ENCODE data around the gene SLC4A3. TPM values are rescaled to one million over a fixed set of nuclear protein-coding genes. Genes with fewer than 3 reads are reported as not detected.

Gene SLC4A3
- total and polyA plus RNA-seq, 2 donors from 2014 or later = 4.9 to 5.2 TPM

DNA sequence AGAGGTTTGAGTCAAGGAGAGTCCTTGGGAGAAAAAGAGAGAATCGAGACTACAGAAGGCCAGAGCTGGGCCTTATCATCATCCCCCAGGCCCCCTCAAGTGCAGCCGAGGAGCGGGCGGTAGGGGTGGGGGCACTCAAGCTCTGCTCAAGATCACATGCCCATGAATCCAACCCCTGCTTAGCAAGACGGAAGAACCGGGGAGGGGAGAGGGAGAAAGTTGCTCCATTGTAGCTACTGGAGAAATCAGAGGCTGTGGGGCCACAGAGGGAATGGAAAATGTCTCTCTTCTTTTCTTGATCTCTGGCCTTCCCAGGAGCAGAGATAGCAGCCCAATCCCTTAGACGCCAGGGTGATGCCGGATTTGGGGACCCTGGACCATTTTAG is 14.6 kb downstream of the SLC4A3 start:
- H3K4me3 ChIP-seq (ENCODE audit: low read length in 3 of 3) = no peak overlapping the region
- H3K4me1 ChIP-seq (ENCODE audit: control insufficient read depth in 2 of 3, insufficient read depth in 2 of 3, low read depth in 1 of 3, low read length in 3 of 3) = peaks cover 0 to 4% (median 0%) of the 10 kb centered on the region in 3 donors
- H3K27me3 ChIP-seq (ENCODE audit: control insufficient read depth, insufficient read depth, low read length) = no peaks in the 10 kb centered on the region
- TF ChIP-seq, protein P1, sequence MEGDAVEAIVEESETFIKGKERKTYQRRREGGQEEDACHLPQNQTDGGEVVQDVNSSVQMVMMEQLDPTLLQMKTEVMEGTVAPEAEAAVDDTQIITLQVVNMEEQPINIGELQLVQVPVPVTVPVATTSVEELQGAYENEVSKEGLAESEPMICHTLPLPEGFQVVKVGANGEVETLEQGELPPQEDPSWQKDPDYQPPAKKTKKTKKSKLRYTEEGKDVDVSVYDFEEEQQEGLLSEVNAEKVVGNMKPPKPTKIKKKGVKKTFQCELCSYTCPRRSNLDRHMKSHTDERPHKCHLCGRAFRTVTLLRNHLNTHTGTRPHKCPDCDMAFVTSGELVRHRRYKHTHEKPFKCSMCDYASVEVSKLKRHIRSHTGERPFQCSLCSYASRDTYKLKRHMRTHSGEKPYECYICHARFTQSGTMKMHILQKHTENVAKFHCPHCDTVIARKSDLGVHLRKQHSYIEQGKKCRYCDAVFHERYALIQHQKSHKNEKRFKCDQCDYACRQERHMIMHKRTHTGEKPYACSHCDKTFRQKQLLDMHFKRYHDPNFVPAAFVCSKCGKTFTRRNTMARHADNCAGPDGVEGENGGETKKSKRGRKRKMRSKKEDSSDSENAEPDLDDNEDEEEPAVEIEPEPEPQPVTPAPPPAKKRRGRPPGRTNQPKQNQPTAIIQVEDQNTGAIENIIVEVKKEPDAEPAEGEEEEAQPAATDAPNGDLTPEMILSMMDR (IDR thresholded peaks at IDR 0.05; ENCODE audit: borderline replicate concordance, extremely low read depth, insufficient read depth) = no peak
- intact Hi-C loops (cut with DNase I) = no loop called here
- H3K27ac ChIP-seq (ENCODE audit: low read depth in 2 of 2, low read length in 2 of 2) = no peak overlapping the region
- peak in 1 of 5 donors; percentile 44 for DNase-seq
- FAIRE-seq = no peak
- H3K9me3 ChIP-seq (ENCODE audit: control insufficient read depth in 2 of 3, insufficient read depth in 1 of 3, low read length in 3 of 3) = no peaks in the 10 kb centered on the region
- H3K36me3 ChIP-seq (ENCODE audit: control insufficient read depth in 2 of 3, insufficient read depth in 3 of 3, low read length in 3 of 3) = no peaks in the 10 kb centered on the region
- H3K9ac ChIP-seq (ENCODE audit: low read length in 3 of 3) = no peak overlapping the region

DNA sequence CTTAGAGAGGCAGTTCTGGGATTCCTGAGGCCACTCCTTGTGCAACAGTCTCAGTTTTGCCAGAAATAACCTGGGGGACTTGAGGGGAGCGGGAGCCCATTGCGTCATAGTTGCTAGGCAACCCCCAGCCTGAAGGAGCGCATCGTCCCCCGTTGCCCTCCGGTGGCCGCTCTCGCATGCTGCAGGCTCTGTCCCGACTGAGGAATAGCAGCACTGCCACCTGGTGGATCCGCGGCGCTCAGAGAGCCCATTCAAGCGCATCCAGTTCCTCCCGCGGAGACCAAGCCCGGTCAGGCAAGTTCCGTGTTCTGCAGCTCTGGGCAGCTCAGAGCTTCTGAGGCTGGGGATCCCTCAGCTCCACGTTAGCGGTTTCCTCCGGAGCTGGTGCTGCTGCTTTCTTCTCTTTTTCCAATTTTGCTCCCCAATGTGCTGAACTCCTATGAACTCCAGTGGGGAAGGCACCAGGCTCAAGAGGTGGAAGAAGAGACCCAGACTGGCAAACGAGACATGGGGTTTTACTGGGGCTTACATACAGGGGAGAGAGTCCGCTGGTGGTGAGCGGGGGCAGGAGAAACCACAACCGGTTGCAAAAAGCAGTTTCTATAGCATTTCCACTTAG is 15.1 kb downstream of the SLC4A3 start:
- FAIRE-seq = peak; percentile 23
- H3K27ac ChIP-seq (ENCODE audit: low read depth in 2 of 2, low read length in 2 of 2) = no peak overlapping the region
- intact Hi-C loops (cut with DNase I) = no loop called here
- no peak overlapping the region for H3K9ac ChIP-seq (ENCODE audit: low read length in 3 of 3)
- no peak overlapping the region for H3K4me3 ChIP-seq (ENCODE audit: low read length in 3 of 3)
- TF ChIP-seq, protein P1 (IDR thresholded peaks at IDR 0.05; ENCODE audit: borderline replicate concordance, extremely low read depth, insufficient read depth) = peak; percentile 100
- H3K9me3 ChIP-seq (ENCODE audit: control insufficient read depth in 2 of 3, insufficient read depth in 1 of 3, low read length in 3 of 3) = no peaks in the 10 kb centered on the region
- no peaks in the 10 kb centered on the region for H3K36me3 ChIP-seq (ENCODE audit: control insufficient read depth in 2 of 3, insufficient read depth in 3 of 3, low read length in 3 of 3)
- H3K4me1 ChIP-seq (ENCODE audit: control insufficient read depth in 2 of 3, insufficient read depth in 2 of 3, low read depth in 1 of 3, low read length in 3 of 3) = peaks cover 0 to 4% (median 0%) of the 10 kb centered on the region in 3 donors
- peak; percentile 96 to 98 (median 97) for DNase-seq
- no peaks in the 10 kb centered on the region for H3K27me3 ChIP-seq (ENCODE audit: control insufficient read depth, insufficient read depth, low read length)

DNA sequence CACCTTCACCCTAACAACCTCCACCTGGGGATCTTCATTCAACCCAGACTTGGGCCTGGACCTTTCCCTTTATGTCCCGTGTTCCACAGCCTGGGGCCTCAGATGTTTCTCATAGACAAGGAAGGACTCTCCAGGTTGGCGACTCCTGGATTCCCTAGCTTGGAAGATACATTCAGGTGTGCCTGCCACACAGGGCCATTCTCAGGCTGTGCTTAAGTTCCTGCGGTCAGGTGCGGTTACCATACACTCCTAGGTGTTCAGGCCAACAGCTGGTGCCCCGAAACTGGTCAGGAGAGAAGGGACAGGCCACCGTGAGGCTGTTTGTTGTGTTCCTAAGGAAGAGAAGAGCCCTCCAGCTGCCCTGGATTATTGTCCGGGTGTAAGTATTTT is 15.6 kb downstream of the SLC4A3 start:
- Histone ChIP-seq H3K36me3 (ENCODE audit: control insufficient read depth in 2 of 3, insufficient read depth in 3 of 3, low read length in 3 of 3) (no peaks in the 10 kb centered on the region), H3K27me3 (ENCODE audit: control insufficient read depth, insufficient read depth, low read length) (no peaks in the 10 kb centered on the region), H3K27ac (ENCODE audit: low read depth in 2 of 2, low read length in 2 of 2) (no peak overlapping the region), H3K9me3 (ENCODE audit: control insufficient read depth in 2 of 3, insufficient read depth in 1 of 3, low read length in 3 of 3) (no peaks in the 10 kb centered on the region), H3K9ac (ENCODE audit: low read length in 3 of 3) (no peak overlapping the region), H3K4me1 (ENCODE audit: control insufficient read depth in 2 of 3, insufficient read depth in 2 of 3, low read depth in 1 of 3, low read length in 3 of 3) (peaks cover 0 to 4% (median 0%) of the 10 kb centered on the region in 3 donors), H3K4me3 (ENCODE audit: low read length in 3 of 3) (no peak overlapping the region)
- peak in 1 of 5 donors; percentile 36 for DNase-seq
- intact Hi-C loops (cut with DNase I) = no loop called here
- FAIRE-seq = no peak
- TF ChIP-seq, protein P1 (IDR thresholded peaks at IDR 0.05; ENCODE audit: borderline replicate concordance, extremely low read depth, insufficient read depth) = no peak

Measured in kidney (tissue), 14 donors.